HPDE6-E6E7 (cell line): ENCODE measurements around the gene TRIM34.
"Not testable (repeated sequence)": the region's sequence is repeated elsewhere in the genome, so short reads cannot be mapped to it uniquely, and the experiment has no call there.

Experiments used
- DNase-seq: peaks from one replicate; pipeline ENCODE4 v3.0.0; 2011; ENCODE audit warnings: missing footprints; ENCODE audit errors: extremely low spot score

TRIM34 gene

GRCh38 chr11:5624489-5625279 is at the start of gene TRIM34:
TRIM34 (plus strand) TSS chr11:5625001; CDS start chr11:5632332, 7,331 bp downstream.
- DNase-seq, result peak; percentile 88

- no peak for DNase-seq
These were observed 49.6 kb upstream of the TRIM34 start for GRCh38 chr11:5575152-5575551.

GRCh38 chr11:5577101-5577500 is 47.7 kb upstream of the TRIM34 start:
- no peak for DNase-seq

GRCh38 chr11:5580577-5580976 is 44.2 kb upstream of the TRIM34 start, which contains the start of gene OR52B6:
OR52B6 (plus strand) TSS chr11:5580877; CDS start chr11:5580877, 0 bp downstream.
- DNase-seq, result no peak

GRCh38 chr11:5581014-5581413 is 43.8 kb upstream of the TRIM34 start:
- no peak for DNase-seq

GRCh38 chr11:5584458-5584857 is 40.3 kb upstream of the TRIM34 start:
- not testable (repeated sequence) for DNase-seq

- DNase-seq, result not testable (repeated sequence)
These were observed 34.9 kb upstream of the TRIM34 start for GRCh38 chr11:5589906-5590305.

GRCh38 chr11:5591613-5592012 is 33.2 kb upstream of the TRIM34 start:
- DNase-seq, result no peak

- no peak for DNase-seq
These were observed 32.2 kb upstream of the TRIM34 start for GRCh38 chr11:5592615-5593014.

- DNase-seq, result no peak
These were observed 31.7 kb upstream of the TRIM34 start for GRCh38 chr11:5593146-5593545.

- DNase-seq, result peak; percentile 15
These were observed 28.1 kb upstream of the TRIM34 start, which contains the start of gene TRIM6 for GRCh38 chr11:5596607-5597201. TRIM6 (plus strand) TSS chr11:5596637; CDS start chr11:5596898, 261 bp downstream.

GRCh38 chr11:5597953-5598352 is 26.8 kb upstream of the TRIM34 start:
- DNase-seq, result no peak

GRCh38 chr11:5600374-5600851 is 24.4 kb upstream of the TRIM34 start:
- peak; percentile 25 for DNase-seq

- not testable (repeated sequence) for DNase-seq
These were observed 22.0 kb upstream of the TRIM34 start for GRCh38 chr11:5602791-5603190.

- DNase-seq, result no peak
These were observed 21.5 kb upstream of the TRIM34 start for GRCh38 chr11:5603326-5603725.

GRCh38 chr11:5604896-5605295 is 19.9 kb upstream of the TRIM34 start:
- no peak for DNase-seq

- no peak for DNase-seq
These were observed 19.0 kb upstream of the TRIM34 start for GRCh38 chr11:5605849-5606248.

GRCh38 chr11:5608808-5609207 is 16.0 kb upstream of the TRIM34 start:
- DNase-seq, result no peak

- no peak for DNase-seq
These were observed 14.4 kb upstream of the TRIM34 start for GRCh38 chr11:5610446-5610845.

GRCh38 chr11:5611627-5612026 is 13.2 kb upstream of the TRIM34 start:
- DNase-seq, result no peak

- DNase-seq, result peak; percentile 42
These were observed 6.0 kb upstream of the TRIM34 start for GRCh38 chr11:5618807-5619206.

GRCh38 chr11:5620651-5621521 is 3.9 kb upstream of the TRIM34 start:
- peak; percentile 69 for DNase-seq
